ENCODE results near the gene EGLN3.

- no peak for TF ChIP-seq CTCF (conservative IDR thresholded peaks at IDR 0.05; ENCODE audit: low read depth, low read length)
- no peak for TF ChIP-seq EZH2 (IDR thresholded peaks at IDR 0.05; ENCODE audit: low read length, unreplicated experiment)
- TF ChIP-seq EZH2phosphoT487 (IDR thresholded peaks at IDR 0.05; ENCODE audit: borderline replicate concordance, low read length), result no peak
Observed at GRCh38 chr14:33978892-33979612, 28.2 kb upstream of the EGLN3 start.

Data from PC-3 (cell line).